K562 (cell line): Measurements from ENCODE around the gene APLF. TPM values are rescaled to one million over a fixed set of nuclear protein-coding genes. Genes with fewer than 3 reads are reported as not detected.

Source experiments
- CAMTA2 ChIP-seq: fragments of 250-450 bp; sonication (Bioruptor Pico); conservative IDR thresholded peaks from 2 replicates; pipeline ENCODE4 v1.5.1; 2022
- NCOA2 ChIP-seq, 2 experiments: fragments of 450-650 bp; IDR thresholded peaks; 2 replicates each; pipeline ENCODE4 v1.6.1; 2018; ENCODE audit warnings: mild to moderate bottlenecking in 2 of 2, moderate library complexity in 1 of 2; ENCODE audit not compliant: partially characterized antibody in 2 of 2
- NFE2L1 ChIP-seq: fragments of 450-650 bp; IDR thresholded peaks from 2 replicates; pipeline ENCODE4 v1.6.1; 2016; ENCODE audit warnings: missing genetic modification characterization, low read depth, mild to moderate bottlenecking, missing compliant biosample characterization, moderate library complexity, borderline replicate concordance
- TCF3 ChIP-seq: sonication (generic); formaldehyde crosslinking; IDR thresholded peaks from 2 replicates; pipeline ENCODE4 v1.4.0; 2020; ENCODE audit warnings: mild to moderate bottlenecking, missing genetic modification reagents
- TGIF2 ChIP-seq: sonication (generic); formaldehyde crosslinking; IDR thresholded peaks from 2 replicates; pipeline ENCODE4 v1.8.1; 2022; ENCODE audit warnings: mild to moderate bottlenecking, missing genetic modification reagents, moderate library complexity
- ZNF12 ChIP-seq: sonication (generic); formaldehyde crosslinking; IDR thresholded peaks from 2 replicates; pipeline ENCODE4 v1.4.0; 2020; ENCODE audit warnings: mild to moderate bottlenecking, missing genetic modification reagents
- ZNF175 ChIP-seq: fragments of 200-800 bp; sonication (Bioruptor generic); IDR thresholded peaks from 2 replicates; pipeline ENCODE4 v1.6.1; 2016; ENCODE audit warnings: low read depth, mild to moderate bottlenecking, missing genetic modification characterization, missing compliant biosample characterization
- ZNF407 ChIP-seq: fragments of 450-650 bp; IDR thresholded peaks from 2 replicates; pipeline ENCODE4 v1.6.1; 2016; ENCODE audit warnings: low read depth
- ZNF583 ChIP-seq: fragments of 250-450 bp; sonication (Bioruptor Pico); IDR thresholded peaks from 2 replicates; pipeline ENCODE4 v1.4.0; 2020
- polyA plus RNA-seq, 8 experiments: library from polyadenylated mRNA; depleted of rRNA in 4 of 8; stranded (reverse) in 5 of 8; unstranded in 3 of 8; fragments of >200 nt; fragmentation: Nextera tagmentation in 2 of 8; fragmentation: Illumina TruSeq in 1 of 8; extraction: Ambion mirVana in 2 of 8; extraction: Trizol in 1 of 8; gene quantifications; 2 replicates each; pipeline versions ENCODE4 v1.2.1 to v1.2.3, GENCODE V29; 2011 to 2014; ENCODE audit warnings: inconsistent platforms in 1 of 8, missing spikeins in 1 of 8
- total RNA-seq, 7 experiments: library from RNA; depleted of rRNA in 6 of 7; stranded (reverse); fragments of >200 nt in 6 of 7; fragmentation: Illumina TruSeq in 2 of 7; extraction: Trizol in 2 of 7; gene quantifications; 2 replicates each; pipeline versions ENCODE4 v1.2.1 to v1.2.3, GENCODE V29; 2011 to 2021; ENCODE audit warnings: low replicate concordance in 1 of 7
- TF ChIP-seq, protein P1 (sequence below): sonication (generic); formaldehyde crosslinking; IDR thresholded peaks from 2 replicates; pipeline ENCODE4 v1.8.0; 2022; ENCODE audit warnings: mild to moderate bottlenecking, missing genetic modification reagents
- TF ChIP-seq, protein P2 (sequence below): fragments of 200-800 bp; sonication (Bioruptor generic); IDR thresholded peaks from 2 replicates; pipeline ENCODE4 v1.6.1; 2016; ENCODE audit warnings: missing genetic modification characterization, missing compliant biosample characterization
- TF ChIP-seq, protein P3 (sequence below): fragments of 450-650 bp; formaldehyde crosslinking; IDR thresholded peaks from 2 replicates; pipeline ENCODE4 v1.4.0; 2020; ENCODE audit warnings: mild to moderate bottlenecking

Gene APLF
- total and polyA plus RNA-seq, 9 of the 15 experiments (the other 6 are each of a cell fraction or from before 2014, with no cell fraction given): 0.07 to 1.1 (median 0.71) TPM

GRCh38 chr2:68420254-68420910, 47.0 kb upstream of the APLF start (continued):
- TF ChIP-seq, protein P1, sequence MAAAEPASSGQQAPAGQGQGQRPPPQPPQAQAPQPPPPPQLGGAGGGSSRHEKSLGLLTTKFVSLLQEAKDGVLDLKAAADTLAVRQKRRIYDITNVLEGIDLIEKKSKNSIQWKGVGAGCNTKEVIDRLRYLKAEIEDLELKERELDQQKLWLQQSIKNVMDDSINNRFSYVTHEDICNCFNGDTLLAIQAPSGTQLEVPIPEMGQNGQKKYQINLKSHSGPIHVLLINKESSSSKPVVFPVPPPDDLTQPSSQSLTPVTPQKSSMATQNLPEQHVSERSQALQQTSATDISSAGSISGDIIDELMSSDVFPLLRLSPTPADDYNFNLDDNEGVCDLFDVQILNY (CRISPR knock-in tag): no peak
- no peak for TF ChIP-seq TGIF2 (CRISPR knock-in tag)
- peak; percentile 90; the same call in 1 of the 2 replicates for TF ChIP-seq ZNF12
- no peak for TF ChIP-seq NCOA2 (IDR thresholded peaks at IDR 0.05; ENCODE audit: partially characterized antibody in 2 of 2)
- TF ChIP-seq, protein P2, sequence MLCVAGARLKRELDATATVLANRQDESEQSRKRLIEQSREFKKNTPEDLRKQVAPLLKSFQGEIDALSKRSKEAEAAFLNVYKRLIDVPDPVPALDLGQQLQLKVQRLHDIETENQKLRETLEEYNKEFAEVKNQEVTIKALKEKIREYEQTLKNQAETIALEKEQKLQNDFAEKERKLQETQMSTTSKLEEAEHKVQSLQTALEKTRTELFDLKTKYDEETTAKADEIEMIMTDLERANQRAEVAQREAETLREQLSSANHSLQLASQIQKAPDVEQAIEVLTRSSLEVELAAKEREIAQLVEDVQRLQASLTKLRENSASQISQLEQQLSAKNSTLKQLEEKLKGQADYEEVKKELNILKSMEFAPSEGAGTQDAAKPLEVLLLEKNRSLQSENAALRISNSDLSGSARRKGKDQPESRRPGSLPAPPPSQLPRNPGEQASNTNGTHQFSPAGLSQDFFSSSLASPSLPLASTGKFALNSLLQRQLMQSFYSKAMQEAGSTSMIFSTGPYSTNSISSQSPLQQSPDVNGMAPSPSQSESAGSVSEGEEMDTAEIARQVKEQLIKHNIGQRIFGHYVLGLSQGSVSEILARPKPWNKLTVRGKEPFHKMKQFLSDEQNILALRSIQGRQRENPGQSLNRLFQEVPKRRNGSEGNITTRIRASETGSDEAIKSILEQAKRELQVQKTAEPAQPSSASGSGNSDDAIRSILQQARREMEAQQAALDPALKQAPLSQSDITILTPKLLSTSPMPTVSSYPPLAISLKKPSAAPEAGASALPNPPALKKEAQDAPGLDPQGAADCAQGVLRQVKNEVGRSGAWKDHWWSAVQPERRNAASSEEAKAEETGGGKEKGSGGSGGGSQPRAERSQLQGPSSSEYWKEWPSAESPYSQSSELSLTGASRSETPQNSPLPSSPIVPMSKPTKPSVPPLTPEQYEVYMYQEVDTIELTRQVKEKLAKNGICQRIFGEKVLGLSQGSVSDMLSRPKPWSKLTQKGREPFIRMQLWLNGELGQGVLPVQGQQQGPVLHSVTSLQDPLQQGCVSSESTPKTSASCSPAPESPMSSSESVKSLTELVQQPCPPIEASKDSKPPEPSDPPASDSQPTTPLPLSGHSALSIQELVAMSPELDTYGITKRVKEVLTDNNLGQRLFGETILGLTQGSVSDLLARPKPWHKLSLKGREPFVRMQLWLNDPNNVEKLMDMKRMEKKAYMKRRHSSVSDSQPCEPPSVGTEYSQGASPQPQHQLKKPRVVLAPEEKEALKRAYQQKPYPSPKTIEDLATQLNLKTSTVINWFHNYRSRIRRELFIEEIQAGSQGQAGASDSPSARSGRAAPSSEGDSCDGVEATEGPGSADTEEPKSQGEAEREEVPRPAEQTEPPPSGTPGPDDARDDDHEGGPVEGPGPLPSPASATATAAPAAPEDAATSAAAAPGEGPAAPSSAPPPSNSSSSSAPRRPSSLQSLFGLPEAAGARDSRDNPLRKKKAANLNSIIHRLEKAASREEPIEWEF: no peak
- TF ChIP-seq NFE2L1 (tag): no peak
- peak; percentile 25; the same call in 1 of the 2 replicates for TF ChIP-seq TCF3 (CRISPR knock-in tag)
- peak; percentile 90 for TF ChIP-seq ZNF583 (CRISPR knock-in tag)
- TF ChIP-seq ZNF175 (CRISPR knock-in tag): peak; percentile 95
- TF ChIP-seq ZNF407: no peak
- TF ChIP-seq, protein P3, sequence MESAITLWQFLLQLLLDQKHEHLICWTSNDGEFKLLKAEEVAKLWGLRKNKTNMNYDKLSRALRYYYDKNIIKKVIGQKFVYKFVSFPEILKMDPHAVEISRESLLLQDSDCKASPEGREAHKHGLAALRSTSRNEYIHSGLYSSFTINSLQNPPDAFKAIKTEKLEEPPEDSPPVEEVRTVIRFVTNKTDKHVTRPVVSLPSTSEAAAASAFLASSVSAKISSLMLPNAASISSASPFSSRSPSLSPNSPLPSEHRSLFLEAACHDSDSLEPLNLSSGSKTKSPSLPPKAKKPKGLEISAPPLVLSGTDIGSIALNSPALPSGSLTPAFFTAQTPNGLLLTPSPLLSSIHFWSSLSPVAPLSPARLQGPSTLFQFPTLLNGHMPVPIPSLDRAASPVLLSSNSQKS (CRISPR knock-in tag): no peak
- TF ChIP-seq CAMTA2 (CRISPR knock-in tag): no peak
